Fibroblast of peridontal ligament (primary cell): ENCODE results near the gene CIB4.
"Not testable (repeated sequence)": the region's sequence is repeated elsewhere in the genome, so short reads cannot be mapped to it uniquely, and the experiment has no call there.

ENCODE experiments used
- DNase-seq: peaks from one replicate; pipeline ENCODE4 v3.0.0-alpha.2; 2010; ENCODE audit errors: extremely low read depth

CIB4 gene

GRCh38 chr2:26666671-26667070 lies 25.5 kb upstream of the CIB4 start:
- no peak for DNase-seq

GRCh38 chr2:26665296-26665695 lies 24.1 kb upstream of the CIB4 start:
- not testable (repeated sequence) for DNase-seq

GRCh38 chr2:26660363-26660962 lies 19.3 kb upstream of the CIB4 start:
- no peak for DNase-seq

- DNase-seq: no peak
Observed at GRCh38 chr2:26658691-26659346, 17.7 kb upstream of the CIB4 start.

GRCh38 chr2:26657265-26657664 lies 16.1 kb upstream of the CIB4 start:
- no peak for DNase-seq

- DNase-seq: no peak
Observed at GRCh38 chr2:26655611-26656195, 14.5 kb upstream of the CIB4 start.

GRCh38 chr2:26655120-26655519 lies 14.0 kb upstream of the CIB4 start:
- not testable (repeated sequence) for DNase-seq

- no peak for DNase-seq
Observed at GRCh38 chr2:26654061-26654340, 12.8 kb upstream of the CIB4 start.

- no peak for DNase-seq
Observed at GRCh38 chr2:26653207-26654060, 12.3 kb upstream of the CIB4 start.

GRCh38 chr2:26652361-26653041 lies 11.3 kb upstream of the CIB4 start:
- DNase-seq: peak; percentile 69

GRCh38 chr2:26651799-26652198 lies 10.6 kb upstream of the CIB4 start:
- no peak for DNase-seq

- no peak for DNase-seq
Observed at GRCh38 chr2:26651470-26651771, 10.3 kb upstream of the CIB4 start.

- no peak for DNase-seq
Observed at GRCh38 chr2:26650713-26651469, 9.7 kb upstream of the CIB4 start.

GRCh38 chr2:26649992-26650712 lies 9.0 kb upstream of the CIB4 start:
- no peak for DNase-seq

GRCh38 chr2:26649322-26649721 lies 8.2 kb upstream of the CIB4 start:
- DNase-seq: no peak

GRCh38 chr2:26648516-26648915 lies 7.3 kb upstream of the CIB4 start:
- no peak for DNase-seq

GRCh38 chr2:26647981-26648380 lies 6.8 kb upstream of the CIB4 start:
- DNase-seq: no peak

GRCh38 chr2:26646986-26647672 lies 6.0 kb upstream of the CIB4 start:
- DNase-seq: no peak

GRCh38 chr2:26645762-26646161 lies 4.6 kb upstream of the CIB4 start:
- no peak for DNase-seq

GRCh38 chr2:26644188-26644835 lies 3.1 kb upstream of the CIB4 start:
- DNase-seq: no peak
